Chondrocyte (in vitro differentiated cells): ENCODE results near the gene RHOT1. TPM values are rescaled to one million over a fixed set of nuclear protein-coding genes. Genes with fewer than 3 reads are reported as not detected.

Experiments used
- DNase-seq: peaks from one replicate; pipeline ENCODE4 v3.0.0; 2021; ENCODE audit warnings: mixed read lengths, low spot score
- H3K27ac Mint-ChIP-seq: one replicate; pipeline ENCODE4 v1.8.0; 2021; ENCODE audit warnings: mild to moderate bottlenecking, moderate library complexity, mixed read lengths; ENCODE audit not compliant: unreplicated experiment
- H3K27me3 Mint-ChIP-seq: 2 replicates; pipeline ENCODE4 v1.8.0; 2021; ENCODE audit warnings: low read depth, mixed read lengths
- H3K36me3 Mint-ChIP-seq: 2 replicates; pipeline ENCODE4 v1.8.0; 2021; ENCODE audit warnings: low read depth, mixed read lengths
- H3K4me1 Mint-ChIP-seq: 2 replicates; pipeline ENCODE4 v1.8.0; 2021; ENCODE audit warnings: low read depth, mild to moderate bottlenecking, mixed read lengths
- H3K4me3 Mint-ChIP-seq: one replicate; pipeline ENCODE4 v1.8.0; 2021; ENCODE audit warnings: mild to moderate bottlenecking, moderate library complexity, mixed read lengths; ENCODE audit not compliant: unreplicated experiment
- H3K9me3 Mint-ChIP-seq: 2 replicates; pipeline ENCODE4 v1.8.0; 2021; ENCODE audit warnings: low read depth, mixed read lengths
- total RNA-seq: library from RNA; stranded (reverse); gene quantifications from 3 replicates; pipeline ENCODE4 v1.2.1, GENCODE V29; 2021
- TF ChIP-seq, protein P1 (sequence below): fragments of 200-600 bp; sonication (generic); IDR thresholded peaks from 2 replicates; pipeline ENCODE4 v1.5.0; 2021; ENCODE audit warnings: antibody characterized with exemption, mild to moderate bottlenecking, moderate library complexity

Gene RHOT1
- total RNA-seq, 1 donor from 2014 or later, result 27.0 TPM

DNA sequence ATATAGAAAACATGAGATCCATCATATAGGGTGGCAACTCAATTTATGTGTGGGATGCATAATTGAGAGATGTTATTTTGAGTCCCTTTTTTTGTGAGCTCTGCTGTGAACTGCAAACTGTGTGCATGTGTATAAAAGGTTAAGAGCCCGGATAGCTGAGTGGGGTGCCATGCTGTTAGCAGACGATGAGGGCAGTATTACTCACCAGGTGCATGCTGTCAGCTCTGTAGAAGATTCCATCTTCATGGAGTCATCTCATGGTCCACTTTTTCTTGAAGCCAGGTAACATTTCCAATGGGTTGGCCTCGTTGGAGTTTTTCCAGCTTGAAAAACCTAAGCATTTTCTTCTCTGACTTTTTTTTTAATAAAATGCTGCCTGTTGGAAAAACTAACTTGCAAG is 80.3 kb downstream of the RHOT1 start:
- no peak for DNase-seq

DNA sequence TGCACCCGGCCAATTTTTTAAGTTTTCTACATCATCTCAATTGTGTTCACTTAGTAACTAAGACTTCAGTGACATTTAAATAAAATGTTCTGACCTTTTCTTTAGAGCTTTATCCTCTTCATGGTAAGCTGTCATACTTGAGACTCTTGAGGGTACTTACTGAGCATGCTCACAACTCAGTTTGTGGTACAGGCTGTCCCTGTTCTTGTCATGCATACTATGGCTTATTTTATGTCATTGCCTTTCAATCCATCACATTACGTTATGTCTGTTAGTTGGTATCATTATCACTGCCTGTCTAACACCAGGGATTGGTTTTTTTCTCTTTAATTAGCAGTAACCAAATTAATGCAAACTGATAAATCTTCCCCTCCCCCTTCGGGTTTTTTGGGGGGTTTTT is 81.4 kb downstream of the RHOT1 start:
- Mint-ChIP-seq H3K9me3 (no peaks in the 10 kb centered on the region), H3K4me1 (no peaks in the 10 kb centered on the region), H3K36me3 (peaks cover 2% of the 10 kb centered on the region), H3K4me3 (no peak overlapping the region), H3K27me3 (no peaks in the 10 kb centered on the region), H3K27ac (no peak overlapping the region)
- TF ChIP-seq, protein P1, sequence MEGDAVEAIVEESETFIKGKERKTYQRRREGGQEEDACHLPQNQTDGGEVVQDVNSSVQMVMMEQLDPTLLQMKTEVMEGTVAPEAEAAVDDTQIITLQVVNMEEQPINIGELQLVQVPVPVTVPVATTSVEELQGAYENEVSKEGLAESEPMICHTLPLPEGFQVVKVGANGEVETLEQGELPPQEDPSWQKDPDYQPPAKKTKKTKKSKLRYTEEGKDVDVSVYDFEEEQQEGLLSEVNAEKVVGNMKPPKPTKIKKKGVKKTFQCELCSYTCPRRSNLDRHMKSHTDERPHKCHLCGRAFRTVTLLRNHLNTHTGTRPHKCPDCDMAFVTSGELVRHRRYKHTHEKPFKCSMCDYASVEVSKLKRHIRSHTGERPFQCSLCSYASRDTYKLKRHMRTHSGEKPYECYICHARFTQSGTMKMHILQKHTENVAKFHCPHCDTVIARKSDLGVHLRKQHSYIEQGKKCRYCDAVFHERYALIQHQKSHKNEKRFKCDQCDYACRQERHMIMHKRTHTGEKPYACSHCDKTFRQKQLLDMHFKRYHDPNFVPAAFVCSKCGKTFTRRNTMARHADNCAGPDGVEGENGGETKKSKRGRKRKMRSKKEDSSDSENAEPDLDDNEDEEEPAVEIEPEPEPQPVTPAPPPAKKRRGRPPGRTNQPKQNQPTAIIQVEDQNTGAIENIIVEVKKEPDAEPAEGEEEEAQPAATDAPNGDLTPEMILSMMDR, result no peak
- no peak for DNase-seq

More for the DNA sequence above, 80.3 kb downstream of the RHOT1 start:
- H3K36me3 Mint-ChIP-seq, result peaks cover 2% of the 10 kb centered on the region
- H3K27me3 Mint-ChIP-seq, result no peaks in the 10 kb centered on the region
- TF ChIP-seq, protein P1, result no peak
- no peak overlapping the region for H3K4me3 Mint-ChIP-seq
- H3K27ac Mint-ChIP-seq, result no peak overlapping the region
- H3K4me1 Mint-ChIP-seq, result no peaks in the 10 kb centered on the region
- no peaks in the 10 kb centered on the region for H3K9me3 Mint-ChIP-seq

DNA sequence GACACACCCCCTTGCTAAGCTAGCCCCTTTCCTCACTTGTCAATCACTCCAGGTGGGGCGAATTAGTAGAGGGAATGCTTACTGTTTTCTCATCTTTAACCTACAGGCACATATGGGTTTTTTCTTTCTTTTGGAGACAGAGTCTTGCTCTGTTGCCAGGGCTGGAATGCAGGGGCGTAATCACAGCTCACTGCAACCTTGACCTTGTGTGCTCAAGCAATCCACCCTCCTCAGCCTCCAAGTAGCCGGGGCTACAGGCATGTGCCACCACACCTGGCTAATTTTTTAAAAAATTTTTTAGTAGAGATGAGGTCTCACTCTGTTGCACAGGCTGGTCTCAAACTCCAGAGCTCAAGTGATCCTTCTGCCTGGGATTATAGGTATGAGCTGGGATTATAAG is 84.6 kb downstream of the RHOT1 start:
- DNase-seq, result no peak
- Mint-ChIP-seq H3K4me3 (no peak overlapping the region), H3K27ac (no peak overlapping the region), H3K4me1 (no peaks in the 10 kb centered on the region), H3K9me3 (no peaks in the 10 kb centered on the region), H3K27me3 (no peaks in the 10 kb centered on the region), H3K36me3 (peaks cover 2% of the 10 kb centered on the region)
- TF ChIP-seq, protein P1, result no peak

DNA sequence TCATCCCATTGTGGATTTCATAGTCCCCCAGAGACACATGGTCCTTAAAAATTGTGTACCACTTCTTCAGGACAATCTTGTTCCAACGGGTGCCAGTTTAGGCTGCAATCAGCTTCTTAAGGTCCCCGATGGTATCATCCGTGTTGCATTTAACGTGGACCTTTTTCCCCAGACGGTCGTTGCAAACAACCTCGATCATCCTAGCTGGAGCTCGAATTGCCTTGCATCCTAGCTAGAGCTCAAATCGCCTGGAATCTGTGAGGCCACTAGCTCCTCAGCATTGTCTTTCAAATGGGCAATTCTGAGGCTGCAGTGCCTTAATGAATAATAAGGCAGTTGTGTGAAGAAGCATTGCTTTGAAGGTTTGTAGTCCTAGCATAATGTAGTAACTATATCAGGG is 85.6 kb downstream of the RHOT1 start:
- H3K4me3 Mint-ChIP-seq, result no peak overlapping the region
- TF ChIP-seq, protein P1, result no peak
- no peaks in the 10 kb centered on the region for H3K9me3 Mint-ChIP-seq
- no peak overlapping the region for H3K27ac Mint-ChIP-seq
- H3K4me1 Mint-ChIP-seq, result no peaks in the 10 kb centered on the region
- H3K27me3 Mint-ChIP-seq, result no peaks in the 10 kb centered on the region
- H3K36me3 Mint-ChIP-seq, result peaks cover 2% of the 10 kb centered on the region
- DNase-seq, result no peak

DNA sequence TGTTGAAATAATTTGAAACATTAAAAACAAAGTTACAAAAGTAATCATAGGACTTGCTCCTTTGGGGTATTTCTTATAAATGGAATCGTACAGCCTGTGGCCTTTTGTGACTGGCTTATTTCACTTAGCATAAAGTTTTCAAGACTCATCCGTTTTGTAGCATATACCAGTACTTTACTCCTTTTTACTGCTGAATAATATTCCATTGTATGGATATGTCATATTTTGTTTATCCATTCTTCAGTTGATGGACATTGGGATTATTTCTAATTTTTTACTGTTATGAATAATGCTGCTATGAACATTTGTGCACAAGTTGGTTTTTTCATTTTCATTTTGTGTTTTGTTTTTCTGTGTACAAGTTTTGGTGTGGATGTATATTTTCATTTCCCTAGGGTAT is 93.3 kb downstream of the RHOT1 start:
- Mint-ChIP-seq H3K4me3 (no peak overlapping the region), H3K4me1 (no peaks in the 10 kb centered on the region), H3K9me3 (no peaks in the 10 kb centered on the region), H3K36me3 (peaks cover 2% of the 10 kb centered on the region), H3K27ac (no peak overlapping the region), H3K27me3 (no peaks in the 10 kb centered on the region)
- no peak for DNase-seq
- TF ChIP-seq, protein P1, result no peak
